Stimulated activated CD8-positive, alpha-beta memory T cell treated with anti-CD3 and anti-CD28 coated beads, Interleukin-7, amount 100 ng/mL, for 24 hours (primary cell): Measurements from ENCODE around the gene UBE2Q1.

Experiments
- DNase-seq: peaks from one replicate; pipeline ENCODE4 v3.0.0-alpha.2; 2020; ENCODE audit warnings: low read depth

Gene UBE2Q1

DNA sequence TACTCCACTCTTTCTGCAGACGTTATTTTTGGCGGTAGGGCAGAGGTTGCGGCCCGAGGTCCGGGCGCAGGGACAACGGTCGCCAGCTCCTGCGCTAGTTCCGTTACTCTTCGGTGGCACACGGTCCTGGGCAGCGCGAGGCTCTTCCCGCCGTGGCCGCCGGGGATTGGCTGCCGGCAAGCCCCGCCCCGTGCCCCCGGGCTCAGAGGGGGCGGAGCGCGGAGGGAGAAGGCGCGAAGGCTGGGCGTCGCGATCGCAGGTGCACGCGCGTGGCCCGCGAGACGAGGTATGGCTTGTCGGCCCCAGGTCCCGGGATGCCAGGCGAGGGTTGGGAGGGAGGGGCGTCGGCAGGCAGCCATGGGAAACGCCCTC is 55.7 kb downstream of the UBE2Q1 start:
- DNase-seq = no peak

- DNase-seq = no peak
These were observed 56.3 kb downstream of the UBE2Q1 start, which contains the start of the genes SHE and TDRD10 for GRCh38 chr1:154502066-154502743. Gene SHE, minus strand, starts transcription at chr1:154502412. Its CDS starts 386 bp downstream, at chr1:154502026. Gene TDRD10, plus strand, starts transcription at chr1:154502219. Its CDS starts 4,685 bp downstream, at chr1:154506904.

DNA sequence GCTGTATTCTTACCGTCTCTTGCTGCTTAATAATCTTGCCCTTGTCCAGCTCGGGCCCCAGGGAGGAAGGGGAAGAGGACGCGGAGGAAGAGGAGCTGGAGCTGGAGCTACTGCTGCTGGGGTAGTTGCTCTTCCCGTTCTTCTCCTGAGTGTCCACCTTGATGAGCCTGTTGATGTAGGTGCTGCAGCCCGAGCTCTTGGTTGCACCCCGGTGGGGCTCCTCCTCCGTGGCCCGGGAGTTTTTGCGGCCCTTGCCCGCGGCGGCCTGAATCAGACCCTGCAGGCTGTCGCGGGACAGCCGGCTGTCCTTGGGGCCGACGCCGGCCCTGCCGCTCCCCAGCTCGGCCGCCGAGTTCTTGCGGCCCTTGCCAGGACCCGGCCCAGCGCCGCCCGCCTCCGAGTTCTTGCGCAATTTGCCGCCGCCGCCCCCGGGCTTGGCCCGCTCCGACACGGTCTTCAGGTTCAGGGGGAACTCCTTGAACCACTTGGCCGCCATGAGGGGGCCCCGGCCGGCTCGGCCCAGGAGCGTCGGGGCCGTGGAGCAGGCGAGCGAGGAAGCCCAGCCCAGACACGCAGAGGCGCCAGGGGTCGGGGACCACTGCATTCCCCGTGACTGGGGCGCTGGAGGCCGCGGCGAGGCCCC is 56.9 kb downstream of the UBE2Q1 start:
- no peak for DNase-seq

DNA sequence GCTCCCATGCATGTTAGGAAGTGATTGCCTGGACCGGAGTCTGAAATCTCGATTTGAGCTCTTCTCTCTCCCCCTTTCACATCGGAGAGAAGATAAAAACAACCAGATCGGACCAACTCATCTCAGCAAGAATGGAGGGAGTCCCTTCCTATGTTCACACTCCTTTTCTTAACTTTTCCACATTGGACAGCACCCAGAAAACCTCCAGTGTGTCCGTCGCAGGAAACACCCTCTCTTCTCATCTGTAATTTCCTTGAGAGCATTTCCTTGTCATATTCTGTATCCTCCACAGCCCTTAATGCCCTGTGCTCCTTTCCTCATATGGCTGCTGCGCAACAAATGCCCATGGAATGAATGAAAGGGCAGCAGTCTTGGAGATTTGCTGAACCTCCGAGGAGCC is 57.9 kb downstream of the UBE2Q1 start:
- DNase-seq = no peak

DNA sequence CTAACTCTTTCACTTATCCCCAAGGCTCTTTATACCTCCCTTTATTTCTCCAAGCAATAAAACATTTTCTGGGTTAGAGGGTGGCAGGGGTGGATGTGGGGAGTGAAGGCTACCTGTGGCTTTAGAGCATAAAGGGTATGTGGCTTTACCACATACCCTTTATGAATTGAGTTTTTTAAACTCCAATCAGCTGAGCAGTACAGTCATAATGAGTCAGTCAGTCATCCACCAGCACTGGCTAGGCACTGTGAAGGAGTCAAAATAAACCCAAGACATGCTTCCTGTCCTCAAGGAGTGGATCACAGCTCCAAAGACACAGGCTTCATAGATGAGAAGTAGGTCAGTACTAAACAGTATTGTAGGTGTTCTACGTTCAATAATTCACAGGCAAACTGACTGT is 59.0 kb downstream of the UBE2Q1 start:
- DNase-seq = no peak
